ENCODE results near the gene WDR54. TPM values are rescaled to one million over a fixed set of nuclear protein-coding genes. Genes with fewer than 3 reads are reported as not detected.
A peak's percentile ranks its signal among the peaks of the same experiment; 100 is the strongest.

WDR54 gene
- 10 to 100 TPM; 11.4 to 19.4 TPM for total RNA-seq

GRCh38 chr2:74421221-74421870 is at the start of gene WDR54, which contains the start of gene C2orf81:
Gene WDR54 (plus strand): TSS chr2:74421730. CDS start chr2:74422154, 424 bp downstream.
Gene C2orf81 (minus strand): TSS chr2:74421619. CDS start chr2:74421560, 59 bp downstream.
- peak; percentile 60 for DNase-seq (ENCODE audit: low spot score)
- intact Hi-C loops (cut with DNase I) = loop anchor here (2.0 kb wide), 1 partner anchor 29 kb away; no protein-coding TSS in a partner anchor
- peak; percentile 48 for TF ChIP-seq POLR2A (IDR thresholded peaks at IDR 0.05)
- TF ChIP-seq, protein P1, sequence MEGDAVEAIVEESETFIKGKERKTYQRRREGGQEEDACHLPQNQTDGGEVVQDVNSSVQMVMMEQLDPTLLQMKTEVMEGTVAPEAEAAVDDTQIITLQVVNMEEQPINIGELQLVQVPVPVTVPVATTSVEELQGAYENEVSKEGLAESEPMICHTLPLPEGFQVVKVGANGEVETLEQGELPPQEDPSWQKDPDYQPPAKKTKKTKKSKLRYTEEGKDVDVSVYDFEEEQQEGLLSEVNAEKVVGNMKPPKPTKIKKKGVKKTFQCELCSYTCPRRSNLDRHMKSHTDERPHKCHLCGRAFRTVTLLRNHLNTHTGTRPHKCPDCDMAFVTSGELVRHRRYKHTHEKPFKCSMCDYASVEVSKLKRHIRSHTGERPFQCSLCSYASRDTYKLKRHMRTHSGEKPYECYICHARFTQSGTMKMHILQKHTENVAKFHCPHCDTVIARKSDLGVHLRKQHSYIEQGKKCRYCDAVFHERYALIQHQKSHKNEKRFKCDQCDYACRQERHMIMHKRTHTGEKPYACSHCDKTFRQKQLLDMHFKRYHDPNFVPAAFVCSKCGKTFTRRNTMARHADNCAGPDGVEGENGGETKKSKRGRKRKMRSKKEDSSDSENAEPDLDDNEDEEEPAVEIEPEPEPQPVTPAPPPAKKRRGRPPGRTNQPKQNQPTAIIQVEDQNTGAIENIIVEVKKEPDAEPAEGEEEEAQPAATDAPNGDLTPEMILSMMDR (IDR thresholded peaks at IDR 0.05) = peak in 1 of 4 experiments; percentile 13
- peak; percentile 27 for TF ChIP-seq POLR2AphosphoS5 (IDR thresholded peaks at IDR 0.05)
- peak within 1 kb of the TSS; percentile 51 to 62 for H3K4me3 ChIP-seq
- H3K9me3 ChIP-seq = no peaks in the 10 kb centered on the region
- WGBS = under 1% methylated on average over 47 of the region's 57 CpGs
- no peaks in the 10 kb centered on the region for H3K4me1 ChIP-seq (replicated peaks)
- peak within 1 kb of the TSS; percentile 52 to 75 for H3K27ac ChIP-seq
- no peaks in the 10 kb centered on the region for H3K27me3 ChIP-seq (replicated peaks; ENCODE audit: insufficient read depth)
- H3K36me3 ChIP-seq = no peaks in the 10 kb centered on the region

GRCh38 chr2:74372674-74373073 is 48.9 kb upstream of the WDR54 start:
- Histone ChIP-seq H3K27ac (no peak overlapping the region), H3K36me3 (peaks cover 20 to 39% of the 10 kb centered on the region in 2 donors), H3K4me3 (no peak overlapping the region), H3K9me3 (no peaks in the 10 kb centered on the region), H3K27me3 (replicated peaks; ENCODE audit: insufficient read depth) (no peaks in the 10 kb centered on the region), H3K4me1 (replicated peaks) (no peaks in the 10 kb centered on the region)
- TF ChIP-seq POLR2A (IDR thresholded peaks at IDR 0.05) (no peak), POLR2AphosphoS5 (IDR thresholded peaks at IDR 0.05) (no peak)
- TF ChIP-seq, protein P1 (IDR thresholded peaks at IDR 0.05) = no peak
- intact Hi-C loops (cut with DNase I) = no loop called here
- 87% methylated on average over 6 of the region's 6 CpGs for WGBS
- DNase-seq (ENCODE audit: low spot score) = no peak

- peaks cover 16 to 33% of the 10 kb centered on the region in 2 donors for H3K36me3 ChIP-seq
- DNase-seq (ENCODE audit: low spot score) = no peak
- H3K4me1 ChIP-seq (replicated peaks) = no peaks in the 10 kb centered on the region
- intact Hi-C loops (cut with DNase I) = no loop called here
- no peaks in the 10 kb centered on the region for H3K9me3 ChIP-seq
- TF ChIP-seq POLR2AphosphoS5 (IDR thresholded peaks at IDR 0.05) = no peak
- no peak for TF ChIP-seq POLR2A (IDR thresholded peaks at IDR 0.05)
- TF ChIP-seq, protein P1 (IDR thresholded peaks at IDR 0.05) = no peak
- H3K4me3 ChIP-seq = no peak overlapping the region
- 78% methylated on average over 5 of the region's 5 CpGs for WGBS
- no peak overlapping the region for H3K27ac ChIP-seq
- no peaks in the 10 kb centered on the region for H3K27me3 ChIP-seq (replicated peaks; ENCODE audit: insufficient read depth)
Observed at GRCh38 chr2:74373221-74373676, 48.3 kb upstream of the WDR54 start.

GRCh38 chr2:74373985-74374384 is 47.5 kb upstream of the WDR54 start:
- no peaks in the 10 kb centered on the region for H3K9me3 ChIP-seq
- 51% methylated on average over 8 of the region's 8 CpGs for WGBS

More at GRCh38 chr2:74373985-74374384, 47.5 kb upstream of the WDR54 start:
- Histone ChIP-seq H3K36me3 (peaks cover 8 to 26% of the 10 kb centered on the region in 2 donors), H3K4me3 (peak overlapping the region in 1 of 2 donors; percentile 29), H3K27me3 (replicated peaks; ENCODE audit: insufficient read depth) (no peaks in the 10 kb centered on the region), H3K4me1 (replicated peaks) (no peaks in the 10 kb centered on the region), H3K27ac (no peak overlapping the region)
- TF ChIP-seq POLR2A (IDR thresholded peaks at IDR 0.05) (no peak), POLR2AphosphoS5 (IDR thresholded peaks at IDR 0.05) (no peak)
- TF ChIP-seq, protein P1 (IDR thresholded peaks at IDR 0.05) = no peak
- intact Hi-C loops (cut with DNase I) = no loop called here
- DNase-seq (ENCODE audit: low spot score) = no peak

Data from prostate gland (tissue), 2 donors.